Natural killer cell (primary cell): ENCODE data around the gene PCK2. TPM values are rescaled to one million over a fixed set of nuclear protein-coding genes. Genes with fewer than 3 reads are reported as not detected.

ENCODE experiments used
- ATAC-seq, 3 donors: fragments of 150-1000 bp in 2 of 3; fragments of 200-7000 bp in 1 of 3; cut with Tn5 transposase; 1 replicate in 1 of 3; 2 replicates in 2 of 3; pipeline ENCODE4 v1.10.0; 2021; ENCODE audit warnings: mild to moderate bottlenecking in 2 of 3, moderate library complexity in 2 of 3
- DNase-seq, 2 donors: peaks; one replicate each; pipeline versions ENCODE4 v3.0.0 to v3.0.0-alpha.2; 2013 to 2021; ENCODE audit warnings: mixed read lengths in 1 of 2
- H3K27ac ChIP-seq: one replicate; pipeline ENCODE4 v1.5.1; 2013; ENCODE audit warnings: mild to moderate bottlenecking, low read length
- H3K27me3 ChIP-seq: one replicate; pipeline ENCODE4 v1.6.1; 2013; ENCODE audit warnings: low read length; ENCODE audit not compliant: control insufficient read depth, insufficient read depth
- H3K36me3 ChIP-seq: one replicate; pipeline ENCODE4 v1.6.1; 2013; ENCODE audit warnings: low read length; ENCODE audit not compliant: control insufficient read depth, insufficient read depth
- H3K4me1 ChIP-seq: one replicate; pipeline ENCODE4 v1.6.1; 2013; ENCODE audit warnings: low read length; ENCODE audit not compliant: control insufficient read depth, insufficient read depth
- H3K4me3 ChIP-seq: one replicate; pipeline ENCODE4 v1.5.1; 2013; ENCODE audit warnings: low read length
- H3K9me3 ChIP-seq: one replicate; pipeline ENCODE4 v1.6.1; 2013; ENCODE audit warnings: low read length; ENCODE audit not compliant: control insufficient read depth, insufficient read depth
- H3K27ac Mint-ChIP-seq, 2 donors: one replicate each; pipeline ENCODE4 v1.8.0; 2022; ENCODE audit warnings: mild to moderate bottlenecking in 2 of 2, mixed read lengths in 2 of 2, moderate library complexity in 1 of 2
- H3K27me3 Mint-ChIP-seq, 2 donors: one replicate each; pipeline ENCODE4 v1.8.0; 2022; ENCODE audit warnings: low read depth in 2 of 2, mixed read lengths in 2 of 2
- H3K36me3 Mint-ChIP-seq: one replicate; pipeline ENCODE4 v1.8.0; 2022; ENCODE audit warnings: mixed read lengths
- H3K4me1 Mint-ChIP-seq, 2 donors: one replicate each; pipeline ENCODE4 v1.8.0; 2022; ENCODE audit warnings: mixed read lengths in 2 of 2
- H3K4me3 Mint-ChIP-seq: one replicate; pipeline ENCODE4 v1.8.0; 2022; ENCODE audit warnings: mild to moderate bottlenecking, moderate library complexity, mixed read lengths
- H3K9me3 Mint-ChIP-seq, 2 donors: one replicate each; pipeline ENCODE4 v1.8.0; 2022; ENCODE audit warnings: mixed read lengths in 2 of 2
- CTCF ChIP-seq: fragments of 200-600 bp; IDR thresholded peaks from one replicate; pipeline ENCODE4 v1.8.0; 2022; ENCODE audit warnings: antibody characterized with exemption
- WGBS: methylation state at CpG from one replicate; pipeline ENCODE4 v1.1.7; 2013; ENCODE audit warnings: missing lambda C conversion rate; ENCODE audit not compliant: insufficient coverage; 5-methylcytosine and 5-hydroxymethylcytosine counted together
- intact Hi-C: fragments of 100-400 bp; cut with micrococcal nuclease; formaldehyde crosslinking; loops from one replicate; pipeline ENCODE4 v1.14.2; 2022
- total RNA-seq, 4 donors: library from RNA; stranded (reverse); fragments of 120-200 nt in 1 of 4; gene quantifications; one replicate each; pipeline versions ENCODE4 v1.2.3 to v1.2.4, GENCODE V29; 2013 to 2022

Gene PCK2
- total RNA-seq, 3 donors from 2014 or later (not counting 1 experiment from before 2014, with no cell fraction given) = 9.8 to 13.8 (median 12.3) TPM

GRCh38 chr14:24135834-24136683 lies 41.9 kb downstream of the PCK2 start, which contains the start of gene PSME1:
Gene PSME1, plus strand, starts transcription at chr14:24136194. Its CDS starts 69 bp downstream, at chr14:24136263.
- peak; percentile 95 to 97 for DNase-seq
- H3K36me3 ChIP-seq = peaks cover 25% of the 10 kb centered on the region
- H3K4me1 ChIP-seq = peaks cover 47% of the 10 kb centered on the region
- intact Hi-C loops = loop anchor here (1.0 to 10.0 kb wide), 3 partner anchors 11 to 1211 kb away; partner anchors contain the start of genes DCAF11, NRL, PRMT5 and RNF31
- peak within 1 kb of the TSS; percentile 82 for H3K4me3 ChIP-seq
- Mint-ChIP-seq H3K27me3 (no peaks in the 10 kb centered on the region), H3K4me1 (peaks cover 37 to 39% of the 10 kb centered on the region in 2 donors), H3K4me3 (peak within 1 kb of the TSS; percentile 97), H3K36me3 (no peaks in the 10 kb centered on the region), H3K9me3 (no peaks in the 10 kb centered on the region), H3K27ac (peak within 1 kb of the TSS; percentile 91 to 94)
- H3K27me3 ChIP-seq = no peaks in the 10 kb centered on the region
- TF ChIP-seq CTCF = no peak
- peak within 1 kb of the TSS; percentile 93 for H3K27ac ChIP-seq
- ATAC-seq = peak; percentile 95 to 99 (median 97)
- 0% methylated on average over 75 of the region's 75 CpGs for WGBS
- H3K9me3 ChIP-seq = no peaks in the 10 kb centered on the region

- Histone ChIP-seq H3K9me3 (no peaks in the 10 kb centered on the region), H3K27me3 (no peaks in the 10 kb centered on the region), H3K4me1 (peaks cover 49% of the 10 kb centered on the region), H3K36me3 (peaks cover 25% of the 10 kb centered on the region), H3K27ac (peak overlapping the region; percentile 93), H3K4me3 (peak overlapping the region; percentile 82)
- Mint-ChIP-seq H3K36me3 (no peaks in the 10 kb centered on the region), H3K27ac (peak overlapping the region; percentile 91 to 94), H3K9me3 (no peaks in the 10 kb centered on the region), H3K4me1 (peaks cover 39 to 46% of the 10 kb centered on the region in 2 donors), H3K4me3 (peak overlapping the region; percentile 97), H3K27me3 (no peaks in the 10 kb centered on the region)
- ATAC-seq = no peak
- peak in 1 of 2 donors; percentile 25 for DNase-seq
- no peak for TF ChIP-seq CTCF
- 31% methylated on average over 11 of the region's 13 CpGs for WGBS
- intact Hi-C loops = loop anchor here (1.0 to 10.0 kb wide), 3 partner anchors 10 to 1212 kb away; partner anchors contain the start of genes DCAF11, NRL, PRMT5 and RNF31
These were observed 42.8 kb downstream of the PCK2 start for GRCh38 chr14:24136684-24137528.

GRCh38 chr14:24137529-24138395 lies 43.7 kb downstream of the PCK2 start:
- H3K27me3 Mint-ChIP-seq = no peaks in the 10 kb centered on the region
- TF ChIP-seq CTCF = no peak
- H3K27ac Mint-ChIP-seq = peak overlapping the region; percentile 91 to 94
- Histone ChIP-seq H3K27me3 (no peaks in the 10 kb centered on the region), H3K36me3 (peaks cover 25% of the 10 kb centered on the region), H3K4me1 (peaks cover 46% of the 10 kb centered on the region), H3K9me3 (no peaks in the 10 kb centered on the region), H3K4me3 (no peak overlapping the region), H3K27ac (peak overlapping the region; percentile 93)
- H3K4me1 Mint-ChIP-seq = peaks cover 42 to 51% of the 10 kb centered on the region in 2 donors
- WGBS = 90% methylated on average over 8 of the region's 8 CpGs
- H3K36me3 Mint-ChIP-seq = no peaks in the 10 kb centered on the region
- no peak for DNase-seq
- ATAC-seq = no peak
- no peaks in the 10 kb centered on the region for H3K9me3 Mint-ChIP-seq
- H3K4me3 Mint-ChIP-seq = peak overlapping the region; percentile 61
- intact Hi-C loops = loop anchor here (10.0 kb wide), 1 partner anchor 1213 kb away; the partner anchor contains the start of gene PRMT5
